ENCODE measurements around the gene HMGCS1.

Gene HMGCS1

GRCh38 chr5:43255704-43256103 lies 57.5 kb downstream of the HMGCS1 start:
- Histone ChIP-seq H3K27me3 (no peaks in the 10 kb centered on the region), H3K9me3 (no peaks in the 10 kb centered on the region), H3K27ac (no peak overlapping the region), H3K36me3 (no peaks in the 10 kb centered on the region), H3K4me3 (no peak overlapping the region), H3K4me1 (no peaks in the 10 kb centered on the region)
- intact Hi-C loops (cut with DNase I; ENCODE audit: low total_unique reads), result no loop called here
- no peak for DNase-seq
- TF ChIP-seq CTCF (IDR thresholded peaks at IDR 0.05), result no peak

- DNase-seq, result no peak
- Histone ChIP-seq H3K4me1 (no peaks in the 10 kb centered on the region), H3K27ac (no peak overlapping the region), H3K27me3 (no peaks in the 10 kb centered on the region), H3K36me3 (no peaks in the 10 kb centered on the region), H3K4me3 (no peak overlapping the region), H3K9me3 (no peaks in the 10 kb centered on the region)
- intact Hi-C loops (cut with DNase I; ENCODE audit: low total_unique reads), result no loop called here
- TF ChIP-seq CTCF (IDR thresholded peaks at IDR 0.05), result no peak
Observed at GRCh38 chr5:43251754-43252153, 61.5 kb downstream of the HMGCS1 start.

GRCh38 chr5:43245724-43246385 lies 67.4 kb downstream of the HMGCS1 start:
- no peaks in the 10 kb centered on the region for H3K36me3 ChIP-seq
- no peak for TF ChIP-seq CTCF (IDR thresholded peaks at IDR 0.05)
- no peak overlapping the region for H3K4me3 ChIP-seq
- no peaks in the 10 kb centered on the region for H3K27me3 ChIP-seq
- H3K4me1 ChIP-seq, result no peaks in the 10 kb centered on the region
- intact Hi-C loops (cut with DNase I; ENCODE audit: low total_unique reads), result no loop called here
- no peak overlapping the region for H3K27ac ChIP-seq
- DNase-seq, result no peak
- no peaks in the 10 kb centered on the region for H3K9me3 ChIP-seq

- no peak for TF ChIP-seq CTCF (IDR thresholded peaks at IDR 0.05)
- no peaks in the 10 kb centered on the region for H3K27me3 ChIP-seq
- intact Hi-C loops (cut with DNase I; ENCODE audit: low total_unique reads), result no loop called here
Observed at GRCh38 chr5:43244823-43245565, 68.2 kb downstream of the HMGCS1 start.

GRCh38 chr5:43243270-43243669 lies 69.9 kb downstream of the HMGCS1 start:
- TF ChIP-seq CTCF (IDR thresholded peaks at IDR 0.05), result no peak
- no peak overlapping the region for H3K27ac ChIP-seq
- no peaks in the 10 kb centered on the region for H3K9me3 ChIP-seq
- no peaks in the 10 kb centered on the region for H3K36me3 ChIP-seq
- intact Hi-C loops (cut with DNase I; ENCODE audit: low total_unique reads), result no loop called here
- H3K4me3 ChIP-seq, result no peak overlapping the region
- H3K27me3 ChIP-seq, result no peaks in the 10 kb centered on the region
- no peak for DNase-seq
- no peaks in the 10 kb centered on the region for H3K4me1 ChIP-seq

More at GRCh38 chr5:43244823-43245565, 68.2 kb downstream of the HMGCS1 start:
- Histone ChIP-seq H3K4me1 (no peaks in the 10 kb centered on the region), H3K36me3 (no peaks in the 10 kb centered on the region), H3K27ac (no peak overlapping the region), H3K9me3 (no peaks in the 10 kb centered on the region), H3K4me3 (no peak overlapping the region)
- DNase-seq, result no peak
